Hematopoietic multipotent progenitor cell treated with erythropoietin and hydrocortisone succinate and interleukin-3 and kit ligand, for 6 days (in vitro differentiated cells): ENCODE data around the gene ACOD1.

Experiments used
- DNase-seq: peaks from one replicate; pipeline ENCODE4 v3.0.0-alpha.2; 2015

Gene ACOD1

GRCh38 chr13:76992548-76993001, 44.3 kb downstream of the ACOD1 start:
- peak; percentile 43 for DNase-seq

GRCh38 chr13:76993021-76993420, 44.7 kb downstream of the ACOD1 start:
- DNase-seq: no peak

GRCh38 chr13:76993473-76993872, 45.2 kb downstream of the ACOD1 start:
- no peak for DNase-seq

GRCh38 chr13:76994281-76994680, 46.0 kb downstream of the ACOD1 start:
- DNase-seq: no peak

GRCh38 chr13:77000475-77000874, 52.2 kb downstream of the ACOD1 start:
- no peak for DNase-seq

GRCh38 chr13:77001540-77001939, 53.2 kb downstream of the ACOD1 start:
- no peak for DNase-seq

- no peak for DNase-seq
These were observed 53.8 kb downstream of the ACOD1 start for GRCh38 chr13:77001963-77002587.

- DNase-seq: peak; percentile 59
These were observed 54.4 kb downstream of the ACOD1 start for GRCh38 chr13:77002590-77003190.
